PC-3 (cell line): ENCODE measurements around the gene MPV17L2. TPM values are rescaled to one million over a fixed set of nuclear protein-coding genes. Genes with fewer than 3 reads are reported as not detected.
A peak's percentile ranks its signal among the peaks of the same experiment; 100 is the strongest.

Experiments used
- ATAC-seq: fragments of 200-7000 bp; cut with Tn5 transposase; 2 replicates; pipeline ENCODE4 v1.9.1; 2020; ENCODE audit warnings: mild to moderate bottlenecking, moderate library complexity
- BruUV-seq: library from RNA; stranded (reverse); fragments of 400-500 nt; replicated peaks from 2 replicates; lab custom pipeline; 2021; lab: Mats Ljungman, UMichigan
- CTCF ChIA-PET: fragments of 300-600 bp; sonication (Branson Sonifier 250); formaldehyde crosslinking; loops from one replicate; lab custom pipeline; 2022; ENCODE audit warnings: antibody characterized with exemption; lab: Charles Lee
- POLR2A ChIA-PET: fragments of 300-600 bp; sonication (Branson Sonifier 250); formaldehyde crosslinking; loops from one replicate; lab custom pipeline; 2022; ENCODE audit warnings: antibody characterized with exemption; ENCODE audit not compliant: unreplicated experiment; lab: Charles Lee
- DNase-seq: peaks from one replicate; pipeline ENCODE4 v3.0.0-alpha.2; 2015
- H2AFZ ChIP-seq: fragments of 300-600 bp; sonication (generic); 2 replicates; pipeline ENCODE4 v1.6.0; 2016; ENCODE audit warnings: antibody characterized with exemption, low read length
- H3F3A ChIP-seq: fragments of 300-600 bp; sonication (generic); one replicate; pipeline ENCODE4 v1.6.0; 2017; ENCODE audit warnings: antibody characterized with exemption, low read length, control low read depth, mild to moderate bottlenecking; ENCODE audit not compliant: unreplicated experiment
- H3K27ac ChIP-seq: fragments of 300-600 bp; sonication (generic); 2 replicates; pipeline ENCODE4 v1.5.1; 2016; ENCODE audit warnings: mild to moderate bottlenecking, low read length
- H3K27me3 ChIP-seq: fragments of 300-600 bp; sonication (generic); 2 replicates; pipeline ENCODE4 v1.6.1; 2016; ENCODE audit warnings: low read length, mixed read lengths
- H3K36me3 ChIP-seq: fragments of 300-600 bp; sonication (generic); 2 replicates; pipeline ENCODE4 v1.6.1; 2016; ENCODE audit warnings: low read depth, mixed run types, low read length, mixed read lengths
- H3K4me1 ChIP-seq: fragments of 300-600 bp; sonication (generic); 2 replicates; pipeline ENCODE4 v1.5.1; 2016; ENCODE audit warnings: low read length; ENCODE audit not compliant: insufficient read depth
- H3K4me2 ChIP-seq: fragments of 300-600 bp; sonication (generic); 2 replicates; pipeline ENCODE4 v1.6.0; 2016; ENCODE audit warnings: low read length
- H3K4me3 ChIP-seq: fragments of 300-600 bp; sonication (generic); 2 replicates; pipeline ENCODE4 v1.5.1; 2016; ENCODE audit warnings: mild to moderate bottlenecking, low read length, mixed read lengths
- H3K79me2 ChIP-seq: fragments of 300-600 bp; sonication (generic); 2 replicates; pipeline ENCODE4 v1.6.1; 2017; ENCODE audit warnings: low read length, mixed read lengths
- H3K9ac ChIP-seq: fragments of 300-600 bp; sonication (generic); 2 replicates; pipeline ENCODE4 v1.6.0; 2016; ENCODE audit warnings: mild to moderate bottlenecking, low read length
- H3K9me2 ChIP-seq: fragments of 300-600 bp; sonication (generic); replicated peaks from 2 replicates; pipeline ENCODE4 v1.6.1; 2016; ENCODE audit warnings: mixed run types, low read length, mixed read lengths
- H3K9me3 ChIP-seq: fragments of 300-600 bp; sonication (generic); 2 replicates; pipeline ENCODE4 v1.6.1; 2016; ENCODE audit warnings: low read length, mixed read lengths
- H4K20me1 ChIP-seq: fragments of 300-600 bp; sonication (generic); 2 replicates; pipeline ENCODE4 v1.6.1; 2016; ENCODE audit warnings: low read length, mixed read lengths
- EZH2 ChIP-seq: fragments of 300-600 bp; sonication (generic); IDR thresholded peaks from one replicate; pipeline ENCODE4 v1.6.1; 2017; ENCODE audit warnings: antibody characterized with exemption, mild to moderate bottlenecking, low read length; ENCODE audit not compliant: unreplicated experiment
- EZH2phosphoT487 ChIP-seq: fragments of 300-600 bp; sonication (generic); IDR thresholded peaks from 2 replicates; pipeline ENCODE4 v1.6.1; 2018; ENCODE audit warnings: mild to moderate bottlenecking, antibody characterized with exemption, low read length, borderline replicate concordance
- intact Hi-C: fragments of 100-400 bp; cut with micrococcal nuclease; formaldehyde crosslinking; loops from 2 replicates; pipeline ENCODE4 v1.9.0; 2023
- total RNA-seq: library from RNA; depleted of rRNA; stranded (reverse); fragments of >200 nt; gene quantifications from 2 replicates; pipeline ENCODE4 v1.2.3, GENCODE V29; 2014
- TF ChIP-seq, protein P1 (sequence below): fragments of 300-600 bp; sonication (generic); conservative IDR thresholded peaks from 2 replicates; pipeline ENCODE4 v1.5.1; 2017; ENCODE audit warnings: antibody characterized with exemption, low read depth, mild to moderate bottlenecking, low read length

MPV17L2 gene
- total RNA-seq, 1 experiment from 2014 or later = 34.2 TPM

DNA sequence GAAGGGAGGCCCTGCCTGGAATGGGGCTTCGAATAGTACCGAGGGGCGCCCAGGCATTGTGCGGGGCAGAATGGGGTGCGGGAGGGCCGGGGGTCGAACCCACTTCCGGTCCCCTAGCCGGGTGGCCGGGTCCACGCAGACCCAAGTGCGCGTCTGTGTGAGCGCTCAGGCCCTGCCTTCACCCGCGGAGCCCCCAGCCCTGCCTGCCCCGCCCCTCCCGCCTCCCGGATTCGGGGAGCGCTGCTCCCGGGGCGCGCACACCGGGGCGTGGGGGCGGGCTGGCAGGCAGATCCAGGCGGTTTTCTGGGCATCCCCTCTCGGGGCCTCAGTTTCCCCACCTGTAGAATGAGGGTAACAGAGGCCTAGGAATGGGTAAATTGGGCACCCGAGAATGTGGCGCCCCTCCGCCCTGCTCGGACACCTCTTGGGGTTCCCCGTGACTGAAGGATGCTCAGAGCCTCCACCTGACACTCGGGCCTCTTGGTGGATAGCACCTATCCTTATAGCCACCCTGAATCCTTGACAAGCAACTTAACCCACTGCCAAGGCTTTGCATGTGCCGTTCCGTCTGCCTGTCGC is 39.4 kb upstream of the MPV17L2 start:
- ChIA-PET POLR2A (no interaction called here), CTCF (no interaction called here)
- peak overlapping the region; percentile 86 for H2AFZ ChIP-seq
- DNase-seq (no peak), ATAC-seq (no peak)
- H3K9me3 ChIP-seq = no peaks in the 10 kb centered on the region
- TF ChIP-seq, protein P1, sequence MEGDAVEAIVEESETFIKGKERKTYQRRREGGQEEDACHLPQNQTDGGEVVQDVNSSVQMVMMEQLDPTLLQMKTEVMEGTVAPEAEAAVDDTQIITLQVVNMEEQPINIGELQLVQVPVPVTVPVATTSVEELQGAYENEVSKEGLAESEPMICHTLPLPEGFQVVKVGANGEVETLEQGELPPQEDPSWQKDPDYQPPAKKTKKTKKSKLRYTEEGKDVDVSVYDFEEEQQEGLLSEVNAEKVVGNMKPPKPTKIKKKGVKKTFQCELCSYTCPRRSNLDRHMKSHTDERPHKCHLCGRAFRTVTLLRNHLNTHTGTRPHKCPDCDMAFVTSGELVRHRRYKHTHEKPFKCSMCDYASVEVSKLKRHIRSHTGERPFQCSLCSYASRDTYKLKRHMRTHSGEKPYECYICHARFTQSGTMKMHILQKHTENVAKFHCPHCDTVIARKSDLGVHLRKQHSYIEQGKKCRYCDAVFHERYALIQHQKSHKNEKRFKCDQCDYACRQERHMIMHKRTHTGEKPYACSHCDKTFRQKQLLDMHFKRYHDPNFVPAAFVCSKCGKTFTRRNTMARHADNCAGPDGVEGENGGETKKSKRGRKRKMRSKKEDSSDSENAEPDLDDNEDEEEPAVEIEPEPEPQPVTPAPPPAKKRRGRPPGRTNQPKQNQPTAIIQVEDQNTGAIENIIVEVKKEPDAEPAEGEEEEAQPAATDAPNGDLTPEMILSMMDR = no peak
- TF ChIP-seq EZH2 (no peak), EZH2phosphoT487 (no peak)
- H3F3A ChIP-seq = no peaks in the 10 kb centered on the region
- peak overlapping the region; percentile 99 for H3K9ac ChIP-seq
- peaks cover 30% of the 10 kb centered on the region for H3K79me2 ChIP-seq
- 0 out of 2 replicates have a peak overlapping the region, but pooled peaks have one; percentile 19 for H3K27ac ChIP-seq
- H3K9me2 ChIP-seq = no peaks in the 10 kb centered on the region
- H3K36me3 ChIP-seq = 0 out of 2 replicates have a peak, but pooled peaks cover 5% of the 10 kb centered on the region
- H4K20me1 ChIP-seq = no peaks in the 10 kb centered on the region; the same call in 1 of the 2 replicates
- H3K4me3 ChIP-seq = peak overlapping the region; percentile 80
- intact Hi-C loops = no loop called here
- H3K27me3 ChIP-seq = no peaks in the 10 kb centered on the region
- H3K4me2 ChIP-seq = peak overlapping the region; percentile 99
- BruUV-seq = no TSS peak
- peaks cover 18% of the 10 kb centered on the region for H3K4me1 ChIP-seq

DNA sequence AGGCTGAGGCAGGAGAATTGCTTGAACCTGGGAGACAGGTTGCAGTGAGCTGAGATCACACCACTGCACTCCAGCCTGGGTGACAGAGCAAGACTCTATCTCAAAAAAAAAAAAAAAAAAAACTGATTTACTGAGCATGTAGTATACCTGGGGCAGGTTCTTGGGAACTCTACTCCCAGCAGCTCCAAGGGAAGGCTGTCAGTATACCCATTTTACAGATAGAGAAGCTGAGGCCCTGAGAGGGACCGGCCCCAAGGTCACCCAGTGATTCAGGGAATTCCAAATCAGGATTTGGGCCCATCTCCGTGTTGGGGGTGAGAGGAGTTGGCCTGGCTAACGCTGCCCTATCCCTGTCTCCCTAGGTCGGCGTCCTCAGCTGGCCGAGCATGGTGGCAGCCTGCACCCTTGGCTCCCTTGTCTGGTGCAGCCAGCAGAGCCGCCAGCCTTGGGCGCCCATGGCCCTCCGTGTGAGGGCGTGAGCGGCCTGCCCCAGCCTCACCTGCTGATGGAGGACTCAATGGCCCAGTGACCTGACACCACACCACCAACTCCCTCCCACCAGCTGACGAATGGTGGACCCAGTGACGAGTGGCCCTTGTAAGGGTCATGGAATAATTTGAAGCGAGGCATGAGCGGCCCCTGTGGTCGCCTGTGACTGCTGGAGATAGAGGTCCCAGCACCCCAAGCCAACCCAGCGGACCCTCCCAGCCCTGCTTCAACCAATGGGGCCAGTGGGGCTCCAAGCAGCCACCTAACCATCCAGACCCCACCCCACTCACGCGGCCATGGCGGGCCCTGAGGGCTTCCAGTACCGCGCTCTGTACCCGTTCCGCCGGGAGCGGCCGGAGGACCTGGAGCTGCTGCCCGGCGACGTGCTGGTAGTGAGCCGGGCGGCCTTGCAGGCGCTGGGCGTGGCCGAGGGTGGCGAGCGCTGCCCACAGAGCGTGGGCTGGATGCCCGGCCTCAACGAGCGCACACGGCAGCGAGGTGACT is 37.6 kb upstream of the MPV17L2 start:
- intact Hi-C loops = no loop called here
- H3K79me2 ChIP-seq = peaks cover 30% of the 10 kb centered on the region
- no peaks in the 10 kb centered on the region; the same call in 1 of the 2 replicates for H4K20me1 ChIP-seq
- no peak overlapping the region for H3K4me3 ChIP-seq
- H3K9ac ChIP-seq = no peak overlapping the region
- BruUV-seq = no TSS peak
- H3K27me3 ChIP-seq = no peaks in the 10 kb centered on the region
- no peak for TF ChIP-seq EZH2
- H3K36me3 ChIP-seq = 0 out of 2 replicates have a peak, but pooled peaks cover 5% of the 10 kb centered on the region
- ATAC-seq = no peak
- H3F3A ChIP-seq = no peaks in the 10 kb centered on the region
- no peak overlapping the region for H3K4me2 ChIP-seq
- CTCF ChIA-PET = no interaction called here
- H3K27ac ChIP-seq = no peak overlapping the region
- H3K9me3 ChIP-seq = no peaks in the 10 kb centered on the region
- H3K4me1 ChIP-seq = peaks cover 18% of the 10 kb centered on the region
- H3K9me2 ChIP-seq = no peaks in the 10 kb centered on the region
- no peak for DNase-seq
- no peak overlapping the region for H2AFZ ChIP-seq
- POLR2A ChIA-PET = no interaction called here

GRCh38 chr19:18156268-18156667 is 36.8 kb upstream of the MPV17L2 start:
- POLR2A ChIA-PET = no interaction called here
- H3K4me1 ChIP-seq = peaks cover 21% of the 10 kb centered on the region

More at GRCh38 chr19:18156268-18156667, 36.8 kb upstream of the MPV17L2 start:
- CTCF ChIA-PET = no interaction called here
- Histone ChIP-seq H2AFZ (no peak overlapping the region), H3K4me2 (no peak overlapping the region), H3K79me2 (peaks cover 30% of the 10 kb centered on the region), H3K27me3 (no peaks in the 10 kb centered on the region), H3K9me2 (no peaks in the 10 kb centered on the region), H3K36me3 (0 out of 2 replicates have a peak, but pooled peaks cover 5% of the 10 kb centered on the region), H3K9me3 (no peaks in the 10 kb centered on the region), H3K27ac (no peak overlapping the region), H3F3A (no peaks in the 10 kb centered on the region), H3K9ac (no peak overlapping the region), H3K4me3 (no peak overlapping the region), H4K20me1 (no peaks in the 10 kb centered on the region; the same call in 1 of the 2 replicates)
- TF ChIP-seq EZH2phosphoT487 (no peak), EZH2 (no peak)
- TF ChIP-seq, protein P1 = no peak
- DNase-seq (no peak), ATAC-seq (no peak)
- BruUV-seq = no TSS peak
- intact Hi-C loops = no loop called here
